GM23338 (cell line): ENCODE results near the gene EMC9. TPM values are rescaled to one million over a fixed set of nuclear protein-coding genes. Genes with fewer than 3 reads are reported as not detected.

ENCODE experiments used
- ATAC-seq: fragments of 200-7000 bp; cut with Tn5 transposase; 3 replicates; pipeline ENCODE4 v1.9.1; 2020
- DNase-seq: peaks from one replicate; pipeline ENCODE4 v3.0.0-alpha.2; 2015; ENCODE audit warnings: low spot score
- H2AFZ ChIP-seq: fragments of 200-600 bp; sonication (generic); 2 replicates; pipeline ENCODE4 v1.8.0; 2016; ENCODE audit warnings: antibody characterized with exemption, mild to moderate bottlenecking, moderate library complexity
- H3F3A ChIP-seq: fragments of 200-600 bp; sonication (generic); replicated peaks from 2 replicates; pipeline ENCODE4 v1.8.0; 2017; ENCODE audit warnings: antibody characterized with exemption, mixed run types, low read depth
- H3K27ac ChIP-seq: fragments of 200-600 bp; sonication (generic); 2 replicates; pipeline ENCODE4 v1.6.1; 2016; ENCODE audit warnings: low read depth
- H3K27me3 ChIP-seq: fragments of 200-600 bp; sonication (generic); 2 replicates; pipeline ENCODE4 v1.8.0; 2016; ENCODE audit warnings: mild to moderate bottlenecking, mixed run types, moderate library complexity; ENCODE audit not compliant: insufficient read depth
- H3K36me3 ChIP-seq: fragments of 200-600 bp; sonication (generic); 2 replicates; pipeline ENCODE4 v1.8.0; 2016; ENCODE audit warnings: mild to moderate bottlenecking; ENCODE audit not compliant: insufficient read depth
- H3K4me1 ChIP-seq: fragments of 200-600 bp; sonication (generic); 2 replicates; pipeline ENCODE4 v1.8.0; 2016; ENCODE audit warnings: mild to moderate bottlenecking, moderate library complexity; ENCODE audit not compliant: insufficient read depth
- H3K4me2 ChIP-seq: fragments of 200-600 bp; sonication (generic); 2 replicates; pipeline ENCODE4 v1.7.1; 2017; ENCODE audit warnings: mixed run types
- H3K4me3 ChIP-seq: fragments of 200-600 bp; sonication (generic); 2 replicates; pipeline ENCODE4 v1.6.1; 2016; ENCODE audit warnings: mixed run types
- H3K79me2 ChIP-seq: fragments of 200-600 bp; sonication (generic); replicated peaks from 2 replicates; pipeline ENCODE4 v1.8.0; 2017; ENCODE audit warnings: mild to moderate bottlenecking; ENCODE audit not compliant: insufficient read depth
- H3K9me2 ChIP-seq: fragments of 200-600 bp; sonication (generic); 2 replicates; pipeline ENCODE4 v1.8.0; 2017; ENCODE audit not compliant: insufficient read depth
- H4K20me1 ChIP-seq: fragments of 200-600 bp; sonication (generic); replicated peaks from 2 replicates; pipeline ENCODE4 v1.8.0; 2017; ENCODE audit warnings: mild to moderate bottlenecking; ENCODE audit not compliant: insufficient read depth
- H3K27ac Mint-ChIP-seq: 2 replicates; pipeline ENCODE4 v1.8.0; 2020; ENCODE audit warnings: inconsistent platforms, mild to moderate bottlenecking, moderate library complexity, mixed read lengths
- H3K27me3 Mint-ChIP-seq: 3 replicates; pipeline ENCODE4 v1.8.0; 2022; ENCODE audit warnings: low read depth, mild to moderate bottlenecking, moderate library complexity, mixed read lengths, inconsistent platforms; ENCODE audit not compliant: insufficient read depth, poor library complexity
- H3K36me3 Mint-ChIP-seq: 3 replicates; pipeline ENCODE4 v1.8.0; 2021; ENCODE audit warnings: low read depth, mild to moderate bottlenecking, inconsistent platforms, moderate library complexity, mixed read lengths
- H3K4me1 Mint-ChIP-seq: 3 replicates; pipeline ENCODE4 v1.8.0; 2020; ENCODE audit warnings: mild to moderate bottlenecking, inconsistent platforms, mixed read lengths
- H3K4me3 Mint-ChIP-seq: 3 replicates; pipeline ENCODE4 v1.8.0; 2021; ENCODE audit warnings: moderate library complexity, mild to moderate bottlenecking, inconsistent platforms, mixed read lengths
- H3K9me3 Mint-ChIP-seq: 3 replicates; pipeline ENCODE4 v1.8.0; 2020; ENCODE audit warnings: moderate library complexity, mild to moderate bottlenecking, inconsistent platforms, mixed read lengths
- CREB1 ChIP-seq: fragments of 250-450 bp; sonication (Bioruptor Pico); IDR thresholded peaks from 2 replicates; pipeline ENCODE4 v1.5.0; 2020; ENCODE audit warnings: low read depth, mild to moderate bottlenecking, moderate library complexity
- EZH2phosphoT487 ChIP-seq: fragments of 200-600 bp; sonication (generic); IDR thresholded peaks from one replicate; pipeline ENCODE4 v1.8.1; 2018; ENCODE audit warnings: antibody characterized with exemption; ENCODE audit not compliant: unreplicated experiment
- JUNB ChIP-seq: IDR thresholded peaks from one replicate; pipeline ENCODE4 v1.6.1; 2016; ENCODE audit warnings: antibody characterized with exemption; ENCODE audit not compliant: unreplicated experiment
- POLR2AphosphoS5 ChIP-seq: IDR thresholded peaks from 2 replicates; pipeline ENCODE4 v1.6.1; 2016; ENCODE audit warnings: antibody characterized with exemption, low read depth
- STAT1 ChIP-seq: IDR thresholded peaks from one replicate; pipeline ENCODE4 v1.6.1; 2016; ENCODE audit warnings: antibody characterized with exemption; ENCODE audit not compliant: unreplicated experiment
- ZNF114 ChIP-seq: fragments of 250-450 bp; sonication (Bioruptor Pico); IDR thresholded peaks from 2 replicates; pipeline ENCODE4 v1.5.0; 2020; ENCODE audit warnings: mild to moderate bottlenecking, moderate library complexity
- ZNF331 ChIP-seq: fragments of 250-450 bp; sonication (Bioruptor Pico); IDR thresholded peaks from 2 replicates; pipeline ENCODE4 v1.5.0; 2020; ENCODE audit warnings: low read depth, mild to moderate bottlenecking, moderate library complexity
- polyA plus RNA-seq: library from polyadenylated mRNA; unstranded; fragments of >200 nt; fragmentation: Nextera tagmentation; extraction: Ambion mirVana; gene quantifications from 2 replicates; pipeline ENCODE4 v1.2.1, GENCODE V29; 2016
- total RNA-seq: library from RNA; depleted of rRNA; stranded (reverse); fragments of >200 nt; shearing (Covaris generic); gene quantifications from 2 replicates; pipeline ENCODE4 v1.2.3, GENCODE V29; 2014
- TF ChIP-seq, protein P1 (sequence below), 2 experiments: fragments of 200-600 bp in 1 of 2; sonication (generic) in 1 of 2; conservative IDR thresholded peaks; 2 replicates each; pipeline versions ENCODE4 v1.5.1 to v1.6.1; 2016 to 2017; ENCODE audit warnings: antibody characterized with exemption in 2 of 2, low read depth in 2 of 2, mild to moderate bottlenecking in 2 of 2, moderate library complexity in 1 of 2
- TF ChIP-seq, protein P2 (sequence below): IDR thresholded peaks from one replicate; pipeline ENCODE4 v1.6.1; 2018; ENCODE audit warnings: antibody characterized with exemption; ENCODE audit not compliant: unreplicated experiment
- TF ChIP-seq, protein P3 (sequence below): IDR thresholded peaks from 2 replicates; pipeline ENCODE4 v1.6.1; 2016; ENCODE audit warnings: antibody characterized with exemption

EMC9 gene
- total and polyA plus RNA-seq, 2 experiments from 2014 or later, result 30.0 to 64.2 TPM

DNA sequence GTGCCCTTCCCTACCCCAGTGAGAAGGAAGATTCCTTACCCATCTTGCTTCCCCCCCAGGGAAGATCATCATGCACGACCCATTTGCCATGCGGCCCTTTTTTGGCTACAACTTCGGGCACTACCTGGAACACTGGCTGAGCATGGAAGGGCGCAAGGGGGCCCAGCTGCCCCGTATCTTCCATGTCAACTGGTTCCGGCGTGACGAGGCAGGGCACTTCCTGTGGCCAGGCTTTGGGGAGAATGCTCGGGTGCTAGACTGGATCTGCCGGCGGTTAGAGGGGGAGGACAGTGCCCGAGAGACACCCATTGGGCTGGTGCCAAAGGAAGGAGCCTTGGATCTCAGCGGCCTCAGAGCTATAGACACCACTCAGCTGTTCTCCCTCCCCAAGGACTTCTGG lies 37.9 kb downstream of the EMC9 start (continued):
- TF ChIP-seq ZNF114 (CRISPR knock-in tag) (no peak), CREB1 (no peak), STAT1 (no peak), EZH2phosphoT487 (no peak), POLR2AphosphoS5 (no peak), ZNF331 (no peak)
- TF ChIP-seq, protein P1, sequence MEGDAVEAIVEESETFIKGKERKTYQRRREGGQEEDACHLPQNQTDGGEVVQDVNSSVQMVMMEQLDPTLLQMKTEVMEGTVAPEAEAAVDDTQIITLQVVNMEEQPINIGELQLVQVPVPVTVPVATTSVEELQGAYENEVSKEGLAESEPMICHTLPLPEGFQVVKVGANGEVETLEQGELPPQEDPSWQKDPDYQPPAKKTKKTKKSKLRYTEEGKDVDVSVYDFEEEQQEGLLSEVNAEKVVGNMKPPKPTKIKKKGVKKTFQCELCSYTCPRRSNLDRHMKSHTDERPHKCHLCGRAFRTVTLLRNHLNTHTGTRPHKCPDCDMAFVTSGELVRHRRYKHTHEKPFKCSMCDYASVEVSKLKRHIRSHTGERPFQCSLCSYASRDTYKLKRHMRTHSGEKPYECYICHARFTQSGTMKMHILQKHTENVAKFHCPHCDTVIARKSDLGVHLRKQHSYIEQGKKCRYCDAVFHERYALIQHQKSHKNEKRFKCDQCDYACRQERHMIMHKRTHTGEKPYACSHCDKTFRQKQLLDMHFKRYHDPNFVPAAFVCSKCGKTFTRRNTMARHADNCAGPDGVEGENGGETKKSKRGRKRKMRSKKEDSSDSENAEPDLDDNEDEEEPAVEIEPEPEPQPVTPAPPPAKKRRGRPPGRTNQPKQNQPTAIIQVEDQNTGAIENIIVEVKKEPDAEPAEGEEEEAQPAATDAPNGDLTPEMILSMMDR (conservative IDR thresholded peaks at IDR 0.05; ENCODE audit: low read depth in 2 of 2), result no peak
- TF ChIP-seq, protein P2, sequence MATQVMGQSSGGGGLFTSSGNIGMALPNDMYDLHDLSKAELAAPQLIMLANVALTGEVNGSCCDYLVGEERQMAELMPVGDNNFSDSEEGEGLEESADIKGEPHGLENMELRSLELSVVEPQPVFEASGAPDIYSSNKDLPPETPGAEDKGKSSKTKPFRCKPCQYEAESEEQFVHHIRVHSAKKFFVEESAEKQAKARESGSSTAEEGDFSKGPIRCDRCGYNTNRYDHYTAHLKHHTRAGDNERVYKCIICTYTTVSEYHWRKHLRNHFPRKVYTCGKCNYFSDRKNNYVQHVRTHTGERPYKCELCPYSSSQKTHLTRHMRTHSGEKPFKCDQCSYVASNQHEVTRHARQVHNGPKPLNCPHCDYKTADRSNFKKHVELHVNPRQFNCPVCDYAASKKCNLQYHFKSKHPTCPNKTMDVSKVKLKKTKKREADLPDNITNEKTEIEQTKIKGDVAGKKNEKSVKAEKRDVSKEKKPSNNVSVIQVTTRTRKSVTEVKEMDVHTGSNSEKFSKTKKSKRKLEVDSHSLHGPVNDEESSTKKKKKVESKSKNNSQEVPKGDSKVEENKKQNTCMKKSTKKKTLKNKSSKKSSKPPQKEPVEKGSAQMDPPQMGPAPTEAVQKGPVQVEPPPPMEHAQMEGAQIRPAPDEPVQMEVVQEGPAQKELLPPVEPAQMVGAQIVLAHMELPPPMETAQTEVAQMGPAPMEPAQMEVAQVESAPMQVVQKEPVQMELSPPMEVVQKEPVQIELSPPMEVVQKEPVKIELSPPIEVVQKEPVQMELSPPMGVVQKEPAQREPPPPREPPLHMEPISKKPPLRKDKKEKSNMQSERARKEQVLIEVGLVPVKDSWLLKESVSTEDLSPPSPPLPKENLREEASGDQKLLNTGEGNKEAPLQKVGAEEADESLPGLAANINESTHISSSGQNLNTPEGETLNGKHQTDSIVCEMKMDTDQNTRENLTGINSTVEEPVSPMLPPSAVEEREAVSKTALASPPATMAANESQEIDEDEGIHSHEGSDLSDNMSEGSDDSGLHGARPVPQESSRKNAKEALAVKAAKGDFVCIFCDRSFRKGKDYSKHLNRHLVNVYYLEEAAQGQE, result no peak
- TF ChIP-seq, protein P3, sequence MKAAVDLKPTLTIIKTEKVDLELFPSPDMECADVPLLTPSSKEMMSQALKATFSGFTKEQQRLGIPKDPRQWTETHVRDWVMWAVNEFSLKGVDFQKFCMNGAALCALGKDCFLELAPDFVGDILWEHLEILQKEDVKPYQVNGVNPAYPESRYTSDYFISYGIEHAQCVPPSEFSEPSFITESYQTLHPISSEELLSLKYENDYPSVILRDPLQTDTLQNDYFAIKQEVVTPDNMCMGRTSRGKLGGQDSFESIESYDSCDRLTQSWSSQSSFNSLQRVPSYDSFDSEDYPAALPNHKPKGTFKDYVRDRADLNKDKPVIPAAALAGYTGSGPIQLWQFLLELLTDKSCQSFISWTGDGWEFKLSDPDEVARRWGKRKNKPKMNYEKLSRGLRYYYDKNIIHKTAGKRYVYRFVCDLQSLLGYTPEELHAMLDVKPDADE, result no peak

DNA sequence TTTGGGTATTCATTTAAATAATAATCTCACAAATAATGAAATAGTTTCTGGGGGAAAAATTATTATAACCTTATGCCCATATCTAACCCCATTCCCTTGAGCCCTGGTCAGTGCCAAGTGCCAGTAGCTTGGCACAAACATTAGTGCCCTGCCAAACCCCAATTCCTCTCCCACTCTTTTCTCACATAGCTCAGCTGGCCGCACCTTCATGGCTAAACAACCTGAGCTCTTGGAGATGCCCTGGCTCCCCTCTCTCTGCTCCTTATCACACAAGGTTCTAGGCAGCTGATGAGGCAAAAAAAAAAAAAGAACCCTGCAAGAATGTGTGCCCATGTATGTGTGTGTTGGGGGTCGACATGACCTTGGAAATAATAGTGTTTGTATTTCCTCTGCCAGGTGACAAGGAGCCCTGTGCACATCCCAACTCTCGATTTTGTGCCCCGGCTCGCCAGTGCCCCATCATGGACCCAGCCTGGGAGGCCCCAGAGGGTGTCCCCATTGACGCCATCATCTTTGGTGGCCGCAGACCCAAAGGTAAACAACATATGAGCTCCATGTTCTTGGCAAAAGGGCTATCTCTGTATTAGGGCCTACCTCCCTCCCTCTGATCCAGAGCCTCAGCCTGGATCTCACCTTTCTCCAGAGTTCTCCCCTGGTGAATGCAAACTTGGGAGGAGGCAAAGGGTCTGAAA lies 38.9 kb downstream of the EMC9 start:
- Mint-ChIP-seq H3K4me1 (peaks cover 3% of the 10 kb centered on the region; the same call in 1 of the 3 replicates), H3K9me3 (peaks cover 14% of the 10 kb centered on the region), H3K4me3 (no peak overlapping the region), H3K27ac (no peak overlapping the region), H3K36me3 (peaks cover 77% of the 10 kb centered on the region), H3K27me3 (peaks cover 5% of the 10 kb centered on the region)
- ATAC-seq (no peak), DNase-seq (no peak)
- Histone ChIP-seq H3K9me2 (no peaks in the 10 kb centered on the region), H3K79me2 (no peaks in the 10 kb centered on the region), H3K4me1 (no peaks in the 10 kb centered on the region), H3F3A (peaks cover 5% of the 10 kb centered on the region; the same call in 1 of the 2 replicates), H3K27me3 (no peaks in the 10 kb centered on the region), H3K36me3 (peaks cover 31% of the 10 kb centered on the region), H3K27ac (no peak overlapping the region), H2AFZ (no peak overlapping the region), H3K4me3 (no peak overlapping the region), H3K4me2 (no peak overlapping the region), H4K20me1 (peaks cover 5% of the 10 kb centered on the region; the same call in 1 of the 2 replicates)
- TF ChIP-seq, protein P1 (conservative IDR thresholded peaks at IDR 0.05; ENCODE audit: low read depth in 2 of 2), result no peak
- TF ChIP-seq ZNF114 (CRISPR knock-in tag) (no peak), JUNB (no peak), EZH2phosphoT487 (no peak), POLR2AphosphoS5 (no peak)
- TF ChIP-seq, protein P2, result no peak
